Prostate gland (tissue), 2 donors: Measurements from ENCODE around the gene CCDC106.

Source experiments
- CTCF ChIP-seq, 4 experiments: fragments of 200-600 bp in 2 of 4; fragments of 450-650 bp in 2 of 4; sonication (generic) in 2 of 4; IDR thresholded peaks; 1 replicate in 3 of 4; 2 replicates in 1 of 4; pipeline ENCODE4 v1.5.1; 2016 to 2019; ENCODE audit warnings: antibody characterized with exemption in 4 of 4, mild to moderate bottlenecking in 2 of 4, moderate library complexity in 2 of 4
- POLR2A ChIP-seq: fragments of 450-650 bp; IDR thresholded peaks from one replicate; pipeline ENCODE4 v1.6.1; 2016; ENCODE audit warnings: antibody characterized with exemption, mild to moderate bottlenecking

GRCh38 chr19:55601084-55601483 lies 46.9 kb upstream of the CCDC106 start:
- no peak for TF ChIP-seq CTCF (IDR thresholded peaks at IDR 0.05)
- peak; percentile 19 for TF ChIP-seq POLR2A
